Thyroid gland (tissue), 4 donors: Measurements from ENCODE around the gene GALR3. TPM values are rescaled to one million over a fixed set of nuclear protein-coding genes. Genes with fewer than 3 reads are reported as not detected.

Source experiments
- DNase-seq, 2 donors: peaks; one replicate each; pipeline ENCODE4 v3.0.0-alpha.2; 2019
- H3K27ac ChIP-seq, 3 donors: fragments of 200-600 bp; sonication (generic); 1 replicate in 2 of 3; 2 replicates in 1 of 3; pipeline ENCODE4 v1.5.1; 2016 to 2019; ENCODE audit warnings: mild to moderate bottlenecking in 1 of 3, moderate library complexity in 1 of 3
- H3K27me3 ChIP-seq: fragments of 200-600 bp; sonication (generic); one replicate; pipeline ENCODE4 v1.5.1; 2019
- H3K36me3 ChIP-seq, 2 donors: fragments of 200-600 bp; sonication (generic); one replicate each; pipeline ENCODE4 v1.5.1; 2016 to 2019
- H3K4me1 ChIP-seq, 2 donors: fragments of 200-600 bp; sonication (generic); one replicate each; pipeline ENCODE4 v1.5.1; 2017 to 2019
- H3K4me3 ChIP-seq, 3 donors: fragments of 200-600 bp; sonication (generic); replicated peaks in 1 of 3; 1 replicate in 2 of 3; 2 replicates in 1 of 3; pipeline ENCODE4 v1.5.1; 2016; ENCODE audit warnings: mild to moderate bottlenecking in 1 of 3
- H3K9me3 ChIP-seq: fragments of 200-600 bp; sonication (generic); one replicate; pipeline ENCODE4 v1.5.1; 2017
- POLR2A ChIP-seq, 2 donors: fragments of 450-650 bp; IDR thresholded peaks; one replicate each; pipeline ENCODE4 v1.6.1; 2017; ENCODE audit warnings: antibody characterized with exemption in 2 of 2, mild to moderate bottlenecking in 2 of 2, moderate library complexity in 1 of 2
- WGBS, 2 donors: methylation state at CpG; one replicate each; pipeline ENCODE4 v1.1.5; 2017; 5-methylcytosine and 5-hydroxymethylcytosine counted together
- intact Hi-C: fragments of 100-400 bp; cut with DNase I; formaldehyde crosslinking; loops from one replicate; pipeline ENCODE4 v1.15.1; 2023
- total RNA-seq, 4 donors: library from RNA; depleted of rRNA; stranded (reverse); fragments of >200 nt; gene quantifications; one replicate each; pipeline ENCODE4 v1.2.3, GENCODE V29; 2016
- TF ChIP-seq, protein P1 (sequence below), 6 experiments: fragments of 200-600 bp in 3 of 6; fragments of 450-650 bp in 3 of 6; sonication (generic) in 3 of 6; IDR thresholded peaks; one replicate each; pipeline ENCODE4 v1.5.1; 2016 to 2019; ENCODE audit warnings: antibody characterized with exemption in 6 of 6, mild to moderate bottlenecking in 2 of 6, inconsistent platforms in 1 of 6, moderate library complexity in 1 of 6

Gene GALR3
- total RNA-seq, 4 donors from 2014 or later, result not detected

DNA sequence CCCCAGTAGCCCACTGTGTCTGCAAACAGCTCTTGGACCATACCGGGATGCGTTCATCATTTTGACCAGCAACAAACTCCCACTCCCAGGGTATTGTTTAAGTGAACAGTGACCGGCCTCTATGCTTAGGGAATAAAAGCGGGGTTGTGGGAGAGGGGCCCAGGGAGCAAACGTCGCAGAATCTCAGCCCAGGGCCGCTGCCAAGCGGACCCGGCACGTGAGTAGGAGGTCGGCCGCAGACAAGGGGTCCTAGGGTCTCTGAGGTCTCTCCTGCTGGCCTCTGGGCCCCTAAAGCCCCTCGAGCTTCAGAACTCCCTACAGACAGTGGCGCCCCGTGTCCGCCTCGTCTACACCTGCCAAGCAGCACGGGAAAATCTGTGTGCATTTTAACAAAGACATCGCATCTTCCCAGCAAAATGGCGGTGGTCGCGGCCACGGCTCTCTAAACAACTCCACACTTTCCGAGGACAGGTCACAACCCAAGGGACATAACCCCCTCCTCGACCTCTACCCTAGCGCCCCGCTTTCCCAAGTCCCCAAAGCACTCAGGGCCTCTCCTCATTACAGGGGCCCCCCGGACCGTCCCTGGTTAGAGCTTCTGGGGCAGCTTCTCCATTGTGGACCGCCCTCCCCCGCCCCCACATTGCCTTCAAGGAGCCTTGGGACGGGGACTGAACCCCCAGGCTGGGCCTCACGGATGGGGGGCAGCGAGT is 19.4 kb upstream of the GALR3 start:
- peak overlapping the region in 1 of 3 donors; percentile 34 for H3K4me3 ChIP-seq
- H3K27ac ChIP-seq, result peak overlapping the region in 1 of 3 donors; percentile 83
- H3K36me3 ChIP-seq, result no peaks in the 10 kb centered on the region
- H3K27me3 ChIP-seq, result no peaks in the 10 kb centered on the region
- no peaks in the 10 kb centered on the region for H3K9me3 ChIP-seq
- DNase-seq, result no peak
- 56 to 60% methylated on average over 34 of the region's 34 CpGs for WGBS, 2 donors
- TF ChIP-seq, protein P1, sequence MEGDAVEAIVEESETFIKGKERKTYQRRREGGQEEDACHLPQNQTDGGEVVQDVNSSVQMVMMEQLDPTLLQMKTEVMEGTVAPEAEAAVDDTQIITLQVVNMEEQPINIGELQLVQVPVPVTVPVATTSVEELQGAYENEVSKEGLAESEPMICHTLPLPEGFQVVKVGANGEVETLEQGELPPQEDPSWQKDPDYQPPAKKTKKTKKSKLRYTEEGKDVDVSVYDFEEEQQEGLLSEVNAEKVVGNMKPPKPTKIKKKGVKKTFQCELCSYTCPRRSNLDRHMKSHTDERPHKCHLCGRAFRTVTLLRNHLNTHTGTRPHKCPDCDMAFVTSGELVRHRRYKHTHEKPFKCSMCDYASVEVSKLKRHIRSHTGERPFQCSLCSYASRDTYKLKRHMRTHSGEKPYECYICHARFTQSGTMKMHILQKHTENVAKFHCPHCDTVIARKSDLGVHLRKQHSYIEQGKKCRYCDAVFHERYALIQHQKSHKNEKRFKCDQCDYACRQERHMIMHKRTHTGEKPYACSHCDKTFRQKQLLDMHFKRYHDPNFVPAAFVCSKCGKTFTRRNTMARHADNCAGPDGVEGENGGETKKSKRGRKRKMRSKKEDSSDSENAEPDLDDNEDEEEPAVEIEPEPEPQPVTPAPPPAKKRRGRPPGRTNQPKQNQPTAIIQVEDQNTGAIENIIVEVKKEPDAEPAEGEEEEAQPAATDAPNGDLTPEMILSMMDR (IDR thresholded peaks at IDR 0.05), result no peak
- no peak for TF ChIP-seq POLR2A (IDR thresholded peaks at IDR 0.05)
- intact Hi-C loops, result no loop called here
- H3K4me1 ChIP-seq, result peaks cover 34 to 47% of the 10 kb centered on the region in 2 donors

DNA sequence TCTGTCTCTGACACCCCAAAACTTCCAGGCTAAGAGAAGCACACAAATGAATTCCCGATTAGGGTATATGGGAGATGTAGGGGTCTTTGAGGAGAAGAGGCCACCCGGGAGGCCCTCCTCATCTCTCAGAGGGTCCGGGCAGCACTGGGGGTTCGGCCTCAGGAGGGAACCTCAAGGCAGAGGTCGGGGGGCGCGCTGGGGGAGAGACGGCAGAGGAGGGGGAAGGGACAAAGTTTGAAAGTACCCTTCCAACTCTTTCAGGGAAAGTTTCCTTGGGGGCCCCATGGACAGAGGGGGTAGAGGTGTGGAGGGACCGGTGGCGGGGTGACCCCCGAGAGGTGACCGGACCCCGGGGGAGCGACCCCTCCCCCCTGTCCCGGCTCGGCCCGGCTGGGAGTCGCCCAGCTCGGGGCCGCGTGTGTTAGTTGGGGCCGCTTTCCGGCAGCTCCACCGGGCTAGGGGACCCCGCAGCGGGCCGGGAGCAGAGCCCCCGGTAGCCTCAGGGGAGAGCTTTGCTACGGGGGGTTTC is 18.8 kb upstream of the GALR3 start:
- 4 to 13% methylated on average over 18 to 28 of the region's 29 CpGs for WGBS, 2 donors
- no peak for DNase-seq

DNA sequence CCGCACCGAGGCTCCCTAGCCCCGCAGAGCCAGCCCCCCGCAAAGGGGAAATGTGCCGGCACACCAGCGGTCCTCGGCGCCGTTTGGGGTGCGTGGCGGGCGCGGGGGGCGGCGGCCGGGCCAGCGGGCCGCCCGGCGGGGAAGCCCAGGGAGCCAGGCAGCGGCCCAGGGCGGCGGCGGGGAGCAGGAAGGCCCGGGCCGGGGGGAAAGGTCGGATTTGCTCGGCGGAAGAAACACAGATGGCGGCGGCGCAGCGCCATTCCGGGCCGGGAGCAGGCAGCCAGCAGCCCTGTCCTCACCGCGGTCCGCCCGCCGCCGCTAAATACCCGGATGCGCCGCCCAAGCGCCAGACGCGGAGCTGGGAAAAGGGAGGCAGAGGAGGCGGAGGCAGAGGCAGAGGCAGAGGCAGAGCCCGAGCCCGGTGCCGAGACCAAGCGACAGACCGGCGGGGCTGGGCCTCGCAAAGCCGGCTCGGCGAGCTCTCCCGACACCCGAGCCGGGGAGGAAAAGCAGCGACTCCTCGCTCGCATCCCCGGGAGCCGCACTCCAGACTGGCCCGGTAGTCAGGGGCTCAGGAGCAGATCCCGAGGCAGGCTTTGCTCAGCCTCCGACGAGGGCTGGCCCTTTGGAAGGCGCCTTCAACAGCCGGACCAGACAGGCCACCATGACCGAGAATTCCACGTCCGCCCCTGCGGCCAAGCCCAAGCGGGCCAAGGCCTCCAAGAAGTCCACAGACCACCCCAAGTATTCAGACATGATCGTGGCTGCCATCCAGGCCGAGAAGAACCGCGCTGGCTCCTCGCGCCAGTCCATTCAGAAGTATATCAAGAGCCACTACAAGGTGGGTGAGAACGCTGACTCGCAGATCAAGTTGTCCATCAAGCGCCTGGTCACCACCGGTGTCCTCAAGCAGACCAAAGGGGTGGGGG is 18.0 kb upstream of the GALR3 start:
- peak overlapping the region; percentile 77 to 91 (median 83) for H3K27ac ChIP-seq
- peaks cover 30 to 46% of the 10 kb centered on the region in 2 donors for H3K4me1 ChIP-seq
- DNase-seq, result peak; percentile 87 to 88
- peak overlapping the region; percentile 22 to 43 (median 34) for H3K4me3 ChIP-seq
- 1% methylated on average over 25 to 30 of the region's 87 CpGs for WGBS, 2 donors
- no peaks in the 10 kb centered on the region for H3K36me3 ChIP-seq
- peak in 1 of 2 donors; percentile 84 for TF ChIP-seq POLR2A (IDR thresholded peaks at IDR 0.05)
- TF ChIP-seq, protein P1 (IDR thresholded peaks at IDR 0.05), result no peak
- intact Hi-C loops, result no loop called here
- no peaks in the 10 kb centered on the region for H3K27me3 ChIP-seq
- H3K9me3 ChIP-seq, result no peaks in the 10 kb centered on the region

More for the DNA sequence above, 18.8 kb upstream of the GALR3 start:
- no peaks in the 10 kb centered on the region for H3K36me3 ChIP-seq
- H3K4me1 ChIP-seq, result peaks cover 30 to 46% of the 10 kb centered on the region in 2 donors
- no peaks in the 10 kb centered on the region for H3K27me3 ChIP-seq
- TF ChIP-seq POLR2A (IDR thresholded peaks at IDR 0.05), result no peak
- TF ChIP-seq, protein P1 (IDR thresholded peaks at IDR 0.05), result no peak
- no peaks in the 10 kb centered on the region for H3K9me3 ChIP-seq
- peak overlapping the region in 2 of 3 donors; percentile 22 to 34 for H3K4me3 ChIP-seq
- H3K27ac ChIP-seq, result peak overlapping the region; percentile 40 to 83 (median 77)
- intact Hi-C loops, result no loop called here

DNA sequence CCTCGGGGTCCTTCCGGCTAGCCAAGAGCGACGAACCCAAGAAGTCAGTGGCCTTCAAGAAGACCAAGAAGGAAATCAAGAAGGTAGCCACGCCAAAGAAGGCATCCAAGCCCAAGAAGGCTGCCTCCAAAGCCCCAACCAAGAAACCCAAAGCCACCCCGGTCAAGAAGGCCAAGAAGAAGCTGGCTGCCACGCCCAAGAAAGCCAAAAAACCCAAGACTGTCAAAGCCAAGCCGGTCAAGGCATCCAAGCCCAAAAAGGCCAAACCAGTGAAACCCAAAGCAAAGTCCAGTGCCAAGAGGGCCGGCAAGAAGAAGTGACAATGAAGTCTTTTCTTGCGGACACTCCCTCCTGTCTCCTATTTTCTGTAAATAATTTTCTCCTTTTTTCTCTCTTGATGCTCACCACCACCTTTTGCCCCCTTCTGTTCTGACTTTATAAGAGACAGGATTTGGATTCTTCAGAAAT is 17.3 kb upstream of the GALR3 start:
- DNase-seq, result no peak
- H3K27me3 ChIP-seq, result no peaks in the 10 kb centered on the region
- H3K36me3 ChIP-seq, result no peaks in the 10 kb centered on the region
- H3K27ac ChIP-seq, result peak overlapping the region; percentile 77 to 91 (median 83)
- TF ChIP-seq, protein P1 (IDR thresholded peaks at IDR 0.05), result no peak
- TF ChIP-seq POLR2A (IDR thresholded peaks at IDR 0.05), result no peak
- H3K4me1 ChIP-seq, result peaks cover 26 to 42% of the 10 kb centered on the region in 2 donors
- no peaks in the 10 kb centered on the region for H3K9me3 ChIP-seq
- intact Hi-C loops, result no loop called here
- 34 to 36% methylated on average over 10 of the region's 10 CpGs for WGBS, 2 donors
- peak overlapping the region; percentile 34 to 43 (median 34) for H3K4me3 ChIP-seq
